ELR (cell line): ENCODE results near the gene SURF2.

Experiments
- DNase-seq: peaks from one replicate; pipeline ENCODE4 v3.0.0-alpha.2; 2015; ENCODE audit warnings: low read depth

The SURF2 gene

DNA sequence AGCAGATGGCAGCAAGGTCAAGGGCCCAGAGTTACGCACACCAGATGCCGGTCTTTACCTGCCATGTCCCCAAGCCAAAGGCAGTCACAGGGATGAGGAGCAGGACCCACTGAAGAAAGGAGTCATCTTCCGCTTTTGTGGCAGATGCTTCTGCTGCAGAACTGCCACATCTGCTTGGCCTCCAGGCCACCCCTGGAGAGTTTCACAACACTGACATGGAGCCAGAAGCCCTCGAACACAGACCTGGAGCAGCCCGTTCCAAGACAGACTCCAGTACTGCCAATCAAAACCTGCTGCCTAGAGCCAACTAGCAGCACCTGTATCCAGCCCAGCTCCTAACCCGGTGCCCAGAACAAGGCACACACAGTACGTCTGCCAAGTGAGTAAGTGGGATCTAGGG, 1.6 kb upstream of the SURF2 start:
- DNase-seq, result no peak

DNA sequence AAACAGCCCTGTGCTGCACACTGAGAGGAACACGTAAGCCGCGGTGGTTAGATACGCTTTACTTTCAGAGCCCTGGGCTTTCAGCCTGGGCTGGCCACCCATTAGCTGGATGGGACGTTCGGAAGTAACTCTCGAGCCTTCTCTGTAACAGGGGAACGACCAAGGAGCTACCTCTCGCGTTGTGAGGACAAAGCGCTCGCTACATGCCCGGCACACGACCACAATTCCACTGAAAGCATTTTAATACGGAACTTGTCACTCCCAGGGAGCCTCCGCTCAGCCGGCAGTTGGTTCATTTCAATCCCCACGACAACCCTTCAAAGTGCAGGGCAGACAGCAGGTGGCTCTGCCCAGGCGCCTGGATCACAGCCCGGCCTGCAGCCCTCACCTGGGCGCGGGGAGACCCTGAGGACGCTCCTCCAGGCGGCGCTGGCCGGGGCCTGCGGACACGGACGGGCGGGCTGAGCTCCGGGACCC, 431 bp upstream of the SURF2 start:
- DNase-seq, result peak; percentile 50

DNA sequence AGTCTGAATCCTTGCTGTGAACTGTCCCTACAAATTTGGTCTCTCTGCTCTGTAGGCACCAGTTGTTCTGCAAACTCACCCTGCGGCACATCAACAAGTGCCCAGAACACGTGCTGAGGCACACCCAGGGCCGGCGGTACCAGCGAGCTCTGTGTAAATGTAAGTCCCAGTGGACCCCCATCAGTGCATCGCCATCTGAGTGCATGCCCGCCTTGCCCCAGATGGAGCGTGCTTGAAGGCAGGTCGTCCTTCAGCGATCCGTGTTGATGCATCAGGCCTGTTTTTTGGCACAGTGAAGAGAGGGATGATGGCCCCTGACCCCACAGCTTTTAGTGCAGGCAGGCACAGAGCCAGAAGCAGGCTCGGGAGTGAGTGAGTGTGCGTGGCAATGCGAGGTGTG, 1.3 kb downstream of the SURF2 start:
- no peak for DNase-seq

DNA sequence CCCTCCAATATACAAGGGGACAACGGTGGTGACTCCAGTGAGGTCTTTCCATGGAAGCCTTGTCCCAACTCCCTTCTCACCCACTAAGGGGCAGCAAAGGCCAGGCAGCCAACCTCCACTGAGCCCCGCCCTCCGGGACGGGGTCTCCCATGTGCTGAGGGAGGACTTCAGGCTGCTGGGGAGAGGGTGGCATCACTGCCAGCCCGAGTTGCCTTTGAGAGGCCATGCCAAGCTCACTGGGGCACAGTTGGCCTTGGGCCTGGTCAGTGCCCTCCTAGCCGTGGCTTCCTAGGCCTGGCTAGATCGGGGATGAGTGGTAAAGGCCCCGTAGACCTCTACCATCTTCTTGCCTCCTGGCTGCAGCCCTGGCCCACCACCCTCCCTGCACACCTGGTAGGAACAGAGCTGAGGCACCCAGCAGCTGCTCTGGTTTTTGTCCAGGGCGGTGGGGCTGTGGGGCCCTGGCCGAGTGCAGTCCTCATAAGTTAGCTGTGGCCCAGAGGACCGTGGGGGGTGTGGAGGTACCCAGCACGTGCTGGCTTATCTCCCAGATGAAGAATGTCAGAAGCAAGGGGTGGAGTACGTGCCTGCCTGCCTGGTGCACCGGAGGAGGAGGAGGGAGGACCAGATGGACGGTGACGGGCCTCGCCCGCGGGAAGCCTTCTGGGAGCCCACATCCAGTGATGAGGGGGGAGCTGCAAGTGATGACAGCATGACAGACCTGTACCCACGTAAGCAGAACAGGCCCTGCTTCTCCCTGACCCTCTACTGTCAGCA, 3.2 kb downstream of the SURF2 start:
- DNase-seq, result no peak

DNA sequence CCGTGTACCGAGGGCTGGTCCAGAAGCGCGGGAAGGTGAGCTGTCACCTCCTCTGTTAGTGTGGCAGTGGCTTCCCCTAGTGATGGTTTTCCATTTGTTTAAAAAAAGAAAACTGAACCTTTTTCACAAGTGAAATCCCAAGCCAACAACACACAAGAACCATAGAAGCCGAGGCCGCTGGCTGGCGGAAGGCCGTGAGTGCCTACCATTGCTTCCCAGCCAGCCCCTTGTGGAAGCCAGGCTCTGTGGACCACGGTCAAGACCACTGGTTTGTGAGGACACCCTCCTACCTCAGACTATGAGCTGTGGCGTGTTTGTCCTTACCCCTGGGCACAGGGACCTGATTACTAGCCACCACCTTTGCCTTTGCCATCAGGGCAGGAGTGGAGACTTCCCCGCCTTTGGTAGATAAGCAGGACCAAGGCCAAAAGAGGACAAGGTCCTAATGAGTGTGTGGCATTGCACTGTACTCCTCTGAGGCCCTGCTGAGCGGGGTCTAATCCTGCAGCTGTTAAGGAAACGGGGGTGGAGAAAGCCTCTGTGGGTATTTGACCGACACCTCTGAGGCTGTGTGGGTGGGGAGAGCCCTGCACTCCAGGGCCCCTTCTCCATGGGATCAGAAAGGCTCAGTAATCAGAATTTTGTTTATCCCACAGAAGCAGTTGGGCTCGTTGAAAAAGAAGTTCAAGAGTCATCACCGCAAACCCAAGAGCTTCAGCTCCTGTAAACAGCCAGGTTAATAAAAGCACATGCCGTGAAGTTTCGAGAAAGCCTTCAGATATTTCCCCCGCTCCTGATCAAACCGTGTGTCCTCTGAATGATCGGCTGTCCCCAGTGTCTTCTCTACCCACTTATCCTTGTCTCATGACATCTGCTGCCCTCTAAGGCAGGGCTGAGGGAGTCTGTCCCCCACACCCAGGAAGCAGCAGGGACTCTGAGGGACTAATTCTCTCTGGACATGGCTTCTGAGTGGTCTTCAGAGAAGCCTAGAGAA, 4.3 kb downstream of the SURF2 start:
- DNase-seq, result no peak

DNA sequence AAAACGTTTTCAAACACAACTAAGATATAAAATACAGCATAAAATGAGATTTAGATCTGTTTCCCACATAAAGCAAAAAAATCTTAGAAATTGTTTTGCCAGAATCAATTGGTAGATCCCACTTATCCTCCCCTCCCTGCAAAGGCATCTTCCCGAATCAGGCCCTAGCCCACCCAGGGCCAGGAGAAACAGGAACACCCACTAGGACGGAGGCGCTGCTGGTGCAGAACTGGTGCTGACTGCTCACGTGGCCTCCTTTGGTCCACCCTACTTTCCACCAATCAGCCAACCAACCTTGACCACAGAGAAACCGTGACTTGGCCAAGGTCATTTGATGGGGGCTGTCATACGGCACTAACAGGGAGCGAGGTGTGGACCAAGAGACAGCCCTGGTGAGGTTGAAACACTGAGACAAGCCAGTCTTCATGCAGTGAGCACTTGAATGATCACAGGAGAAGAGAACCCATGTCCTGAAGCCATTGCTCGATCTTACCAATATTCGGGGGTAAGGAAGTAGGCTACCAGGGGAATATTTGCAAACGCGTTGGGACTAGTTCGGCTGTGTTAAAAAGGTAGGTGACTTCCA, 5.2 kb downstream of the SURF2 start:
- DNase-seq, result no peak

DNA sequence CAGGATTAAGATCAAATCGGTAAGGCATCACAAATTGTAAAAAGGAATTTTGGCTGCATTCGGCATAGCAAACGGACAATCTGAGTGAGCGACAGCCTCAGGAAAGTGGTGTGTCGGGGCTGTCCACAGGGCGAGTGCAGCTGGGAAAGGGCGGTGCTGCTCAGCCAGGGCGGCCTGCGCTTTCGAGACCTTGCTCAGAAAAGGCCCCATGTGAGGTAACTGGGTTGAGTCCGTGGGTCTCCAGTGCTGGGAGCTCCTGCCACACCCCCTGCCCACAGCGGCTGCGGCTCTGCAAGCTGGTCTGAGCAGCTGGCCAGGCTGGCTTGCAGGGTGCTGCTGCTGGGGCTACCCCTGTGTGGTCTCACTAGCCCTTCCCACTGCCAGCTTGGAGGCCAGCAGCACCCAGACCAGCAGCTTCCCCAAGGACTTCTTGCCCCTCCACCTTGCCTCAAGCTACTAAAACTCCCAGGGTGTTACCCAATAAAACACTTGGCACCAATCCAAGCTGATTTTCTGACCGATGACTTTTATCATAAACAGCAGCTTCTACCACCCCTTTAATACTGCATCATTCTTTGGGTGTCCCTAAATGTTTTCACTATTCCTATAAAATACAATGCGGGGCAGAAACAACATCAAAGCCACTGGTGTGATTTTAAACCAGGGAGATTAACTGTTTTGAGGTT, 6.2 kb downstream of the SURF2 start:
- DNase-seq, result no peak

DNA sequence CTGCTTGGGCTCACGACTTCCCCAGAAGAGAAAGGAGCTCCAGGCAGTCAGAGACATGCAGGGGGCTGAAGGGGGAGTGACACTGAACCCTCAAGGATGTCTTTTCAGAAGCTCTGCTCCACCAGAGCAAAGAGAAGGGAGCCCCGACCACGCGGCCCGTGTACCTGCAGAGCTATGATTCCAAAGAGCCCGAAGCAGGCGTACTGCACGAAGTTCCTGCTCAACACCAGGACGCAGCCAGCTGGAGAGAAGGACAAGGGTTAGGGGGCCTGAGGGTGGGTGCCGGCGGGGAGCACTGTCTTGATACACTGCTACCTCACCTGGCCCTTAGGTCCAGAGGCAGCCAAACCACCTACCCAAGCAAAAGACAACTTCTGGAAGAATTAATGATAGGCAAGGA, 10.1 kb downstream of the SURF2 start:
- no peak for DNase-seq

DNA sequence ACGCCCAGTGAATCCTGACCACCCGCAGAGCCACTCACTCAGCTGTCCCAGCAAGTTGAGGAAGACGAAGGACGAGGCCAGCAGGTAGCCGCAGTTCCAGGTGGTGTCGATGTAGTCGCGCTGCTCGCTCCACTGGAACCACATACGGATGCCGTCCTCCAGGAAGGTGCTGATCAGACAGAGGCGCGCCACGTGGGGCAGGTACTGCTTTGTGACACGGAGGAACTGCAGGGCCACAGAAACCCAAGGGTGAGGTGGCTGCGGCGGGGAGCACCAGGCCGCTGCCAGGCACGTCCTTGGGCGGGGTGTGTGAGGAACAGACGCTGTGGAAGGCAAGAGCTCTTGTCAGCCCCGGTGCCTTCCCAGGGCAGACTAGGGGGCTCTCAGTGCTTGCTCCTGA, 10.9 kb downstream of the SURF2 start:
- DNase-seq, result no peak

DNA sequence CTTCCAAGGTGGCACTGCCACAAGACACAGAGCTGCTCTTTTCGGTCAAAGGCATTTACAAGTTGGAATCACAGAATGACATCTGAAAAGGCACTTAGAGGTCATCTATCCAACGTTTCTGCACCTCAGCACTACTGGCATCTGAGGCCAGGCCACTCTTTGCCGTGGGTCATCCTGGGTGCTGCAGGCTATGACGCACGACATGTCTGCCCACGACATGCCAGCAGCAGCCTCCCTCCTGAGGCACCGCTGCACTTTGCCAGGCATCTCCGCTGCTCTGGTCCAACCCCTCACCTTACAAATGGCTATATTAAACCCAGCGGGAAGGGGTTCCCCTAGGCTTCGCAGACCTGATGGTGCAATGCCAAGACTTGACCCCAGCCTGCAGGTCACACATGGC, 11.4 kb downstream of the SURF2 start:
- no peak for DNase-seq

DNA sequence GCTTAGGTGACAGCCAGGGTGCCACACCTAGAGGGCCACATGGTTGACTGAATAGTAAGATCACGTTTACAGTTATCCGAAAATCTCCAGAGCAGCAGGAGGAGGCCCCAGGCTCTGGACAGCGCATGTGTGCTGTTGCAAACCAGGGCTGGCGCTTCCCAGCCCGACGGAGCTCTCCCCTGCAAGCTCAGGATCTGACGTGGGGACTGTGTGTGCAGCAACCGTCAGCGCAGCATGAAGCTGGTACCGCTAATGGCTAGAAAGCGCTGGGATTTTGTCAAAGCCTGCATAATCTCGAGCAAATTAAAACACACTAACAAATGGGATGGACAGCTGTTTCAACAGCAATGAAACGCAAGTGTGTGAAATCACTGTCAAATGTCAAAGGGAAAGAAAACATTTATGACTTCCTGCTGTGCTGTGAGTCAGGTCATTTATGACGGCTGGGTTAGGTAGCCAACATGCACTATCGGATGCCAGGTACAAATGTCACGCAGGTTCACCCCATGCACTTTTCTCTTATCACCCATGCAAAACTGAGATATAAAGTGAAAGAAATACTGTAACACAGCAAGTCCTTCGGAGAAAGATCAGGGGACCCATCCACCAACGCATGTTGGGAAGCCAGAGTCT, 12.0 kb downstream of the SURF2 start:
- DNase-seq, result no peak

DNA sequence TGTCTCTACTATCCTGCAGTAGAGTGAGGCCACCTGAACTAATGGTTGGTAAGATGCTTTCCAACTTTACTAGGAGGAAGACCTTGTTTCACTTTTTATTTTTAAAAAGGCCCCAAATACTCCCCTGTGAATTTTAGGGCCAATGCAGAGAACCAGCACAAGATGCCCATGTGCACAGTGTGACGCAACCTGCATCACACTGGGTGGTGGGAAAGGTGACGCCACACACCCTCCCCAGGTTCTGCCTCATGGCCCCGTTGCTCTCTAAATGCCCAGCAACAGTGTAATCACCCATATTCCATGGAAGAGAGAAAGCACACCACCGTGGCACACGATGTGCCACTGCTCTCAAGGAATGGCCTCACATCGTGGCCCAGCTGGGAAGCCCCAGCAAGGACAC, 13.1 kb downstream of the SURF2 start:
- no peak for DNase-seq

DNA sequence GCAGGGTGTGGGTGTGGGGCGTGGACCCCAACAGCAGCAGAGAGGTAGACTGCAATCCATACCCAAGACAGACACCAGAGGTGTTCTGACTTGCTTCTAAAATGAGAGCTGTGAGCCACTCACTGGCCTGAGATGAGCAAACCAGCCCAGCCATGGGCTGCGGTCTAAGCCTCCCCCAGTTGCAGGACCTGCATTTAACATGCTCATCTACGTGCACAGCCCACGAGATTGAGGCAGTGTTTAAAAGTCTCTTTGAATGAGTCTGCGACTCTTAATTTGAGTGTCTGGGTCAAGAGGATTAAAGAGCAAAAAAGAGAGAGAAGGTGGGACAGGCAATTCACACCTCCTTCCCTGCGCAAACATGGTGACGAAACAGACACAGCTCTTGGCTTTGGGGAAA, 13.6 kb downstream of the SURF2 start:
- DNase-seq, result no peak

DNA sequence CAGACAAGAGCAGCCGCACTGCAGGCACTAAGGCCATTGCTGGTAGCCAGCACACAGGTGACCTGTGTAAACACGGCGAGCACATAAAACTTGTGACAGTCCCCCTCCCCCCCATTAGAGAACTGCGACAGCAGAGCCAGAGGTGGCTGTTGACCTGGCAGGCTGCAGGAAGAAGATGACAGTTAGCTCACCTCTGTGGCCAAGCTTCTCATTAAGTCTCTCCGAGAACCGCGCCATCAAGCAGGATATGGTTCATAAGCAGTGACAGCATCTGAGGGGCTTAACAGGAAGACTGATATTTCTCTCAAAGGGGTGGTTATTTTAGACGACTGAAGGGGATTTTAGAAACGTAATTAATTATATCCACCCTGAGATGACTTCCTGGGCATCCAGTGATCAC, 14.3 kb downstream of the SURF2 start:
- DNase-seq, result no peak

DNA sequence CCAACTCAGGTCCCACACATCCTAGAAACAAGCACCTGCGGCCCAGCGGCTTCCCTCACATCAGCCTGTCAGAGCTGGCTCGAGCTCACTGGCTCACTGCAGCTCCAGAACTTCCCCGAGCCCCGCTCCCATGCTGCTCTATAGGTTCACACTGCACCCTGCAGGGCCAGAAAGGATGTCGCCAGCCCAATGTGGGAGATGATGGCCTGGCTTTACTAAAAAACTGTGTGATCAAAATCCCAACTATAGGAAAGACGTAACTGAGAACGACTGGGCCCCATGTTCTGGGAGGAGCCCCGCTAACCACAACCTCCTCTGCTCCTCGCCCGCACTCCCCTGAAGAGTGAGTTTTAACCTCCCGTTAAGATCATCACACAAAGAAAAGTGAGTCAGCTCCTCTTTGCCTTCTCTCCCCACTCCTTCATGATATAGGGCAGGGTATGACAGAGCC, 14.9 kb downstream of the SURF2 start:
- no peak for DNase-seq

DNA sequence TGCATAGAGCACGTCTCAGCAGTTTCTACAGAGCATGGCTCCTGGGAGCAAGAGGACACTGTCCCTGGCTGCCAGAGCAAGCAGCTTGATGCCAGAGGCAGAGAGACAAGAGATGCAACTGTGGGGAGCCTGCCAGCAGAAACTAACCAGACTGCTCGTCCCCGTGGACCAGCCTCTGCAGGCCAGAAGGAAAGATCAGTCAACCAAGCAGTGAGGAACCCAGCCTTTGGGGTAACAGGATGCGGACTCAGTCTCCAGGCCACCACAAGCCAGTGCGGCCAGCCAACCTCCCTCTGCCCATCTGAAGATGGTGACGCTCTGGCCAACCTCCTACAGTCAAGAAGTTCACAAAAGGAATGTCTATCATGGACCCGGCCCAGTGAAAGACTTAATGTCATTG, 15.8 kb downstream of the SURF2 start:
- DNase-seq, result no peak

DNA sequence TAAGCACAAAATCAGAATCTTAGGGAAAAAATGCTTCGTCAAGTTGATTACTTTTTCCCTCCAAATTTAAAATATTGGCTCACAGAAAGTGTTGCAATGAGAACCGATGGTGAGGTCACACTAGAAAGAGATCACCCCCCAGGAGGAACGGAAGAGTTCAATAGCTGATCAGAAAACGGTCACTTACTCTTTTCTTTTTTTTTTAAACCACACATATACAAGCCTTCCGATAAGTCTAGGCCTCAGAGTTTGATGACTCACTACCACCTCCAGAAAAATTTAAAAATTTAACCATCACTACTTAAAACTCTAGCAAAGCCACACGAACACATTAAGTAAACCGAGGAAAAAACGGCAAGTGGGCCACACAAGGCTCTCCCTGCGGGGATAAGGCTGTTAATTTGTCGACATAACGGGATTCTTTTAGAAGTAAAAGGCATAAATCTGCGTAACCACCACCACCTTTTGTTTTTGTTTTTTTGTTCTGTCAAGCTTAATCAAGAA, 18.3 kb downstream of the SURF2 start:
- peak; percentile 82 for DNase-seq

DNA sequence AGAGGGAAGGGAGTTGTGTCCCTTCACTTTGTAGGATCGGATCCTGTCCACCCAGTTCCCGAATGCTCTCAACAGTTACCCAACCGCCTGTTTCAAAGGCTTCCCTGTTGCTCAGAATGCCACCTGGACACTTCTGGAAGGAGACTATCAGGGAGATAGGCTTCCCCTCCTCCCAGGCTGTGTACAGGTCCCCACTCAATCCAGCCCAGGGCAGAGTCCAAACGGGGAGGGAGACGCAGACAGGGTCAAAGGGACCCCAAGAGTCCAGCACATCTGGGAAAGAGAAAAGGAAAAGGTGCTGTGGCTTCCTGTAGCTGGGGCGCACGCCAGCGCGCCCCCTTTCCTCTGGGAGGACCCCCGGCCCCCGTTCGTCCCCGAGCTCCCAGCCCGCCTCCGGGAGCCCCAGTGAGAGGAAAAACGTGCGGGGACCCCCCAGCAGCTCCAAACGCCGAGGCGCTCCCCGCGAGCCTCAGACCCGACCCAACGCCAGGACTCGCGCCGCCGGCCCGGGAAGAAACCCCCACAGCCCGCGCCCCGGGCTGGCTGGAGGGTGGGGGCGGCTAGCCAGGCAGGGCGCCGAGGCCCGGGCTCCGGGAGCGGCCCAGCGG, 18.9 kb downstream of the SURF2 start:
- DNase-seq, result peak; percentile 63

DNA sequence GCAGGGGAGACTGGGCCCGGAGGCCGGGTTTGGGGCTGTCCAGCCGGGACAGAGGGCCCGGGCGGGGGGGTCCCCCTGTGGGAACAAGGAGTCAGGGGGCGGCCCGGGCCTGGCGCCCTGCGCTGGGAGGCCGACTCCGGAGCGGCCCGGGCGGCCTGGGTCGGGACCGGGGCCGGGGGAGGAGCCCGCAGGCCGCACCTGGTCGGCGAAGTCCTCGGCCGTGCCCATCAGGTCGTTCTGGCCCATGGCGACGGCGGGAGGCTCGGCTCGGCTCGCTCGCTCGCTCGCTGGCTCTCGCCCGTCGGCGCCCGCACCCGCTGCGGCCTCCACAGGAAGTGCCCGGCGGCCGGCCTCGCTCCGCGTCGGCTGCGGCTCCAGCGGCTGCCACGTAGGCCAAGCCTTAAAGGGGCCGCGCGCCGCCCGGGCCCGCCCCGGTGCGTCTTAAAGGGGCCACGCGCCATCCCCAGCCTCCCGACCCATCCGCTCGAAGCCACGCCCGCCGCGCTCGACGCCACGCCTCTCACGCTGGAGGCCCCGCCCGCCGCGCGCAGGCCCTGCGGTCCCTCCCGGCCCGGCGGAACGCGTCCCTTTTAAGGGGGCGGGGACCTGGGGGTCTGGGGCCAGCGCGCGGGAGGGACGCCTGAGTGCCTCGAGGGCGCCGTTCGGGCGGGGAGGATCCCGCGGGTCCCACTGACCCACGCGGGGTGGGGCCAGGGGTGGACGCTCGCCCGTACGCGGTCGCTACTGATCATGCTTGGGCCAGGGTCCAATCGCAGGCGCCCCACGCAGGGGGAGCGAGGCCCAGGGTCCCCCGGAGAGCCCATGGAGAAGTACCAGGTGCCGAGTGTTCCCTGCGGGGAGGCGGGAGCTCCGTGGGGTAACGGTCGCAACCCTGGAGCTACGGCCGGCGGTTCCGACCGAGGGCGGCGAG, 19.6 kb downstream of the SURF2 start, which contains the start of the genes STKLD1 and SURF4:
Gene STKLD1 (plus strand): TSS at position 643 of the 931 bp plus-strand sequence. CDS start 108 bp downstream, at position 751.
Gene SURF4 (minus strand): TSS at position 337 of the 931 bp plus-strand sequence. CDS start 91 bp downstream, at position 246.
- DNase-seq, result peak; percentile 96
